ES-I3 (cell line): ENCODE data around the gene P3H3.
"Not testable (repeated sequence)": the region's sequence is repeated elsewhere in the genome, so short reads cannot be mapped to it uniquely, and the experiment has no call there.

Experiments
- H3K36me3 ChIP-seq: 2 replicates; pipeline ENCODE4 v1.6.1; 2013; ENCODE audit warnings: mild to moderate bottlenecking, low read length, control low read depth, moderate library complexity; ENCODE audit not compliant: insufficient read depth
- H3K4me1 ChIP-seq: 2 replicates; pipeline ENCODE4 v1.6.1; 2013; ENCODE audit warnings: mild to moderate bottlenecking, control low read depth, low read length; ENCODE audit not compliant: insufficient read depth
- H3K9ac ChIP-seq: 2 replicates; pipeline ENCODE4 v1.6.1; 2013; ENCODE audit warnings: low read depth, mild to moderate bottlenecking, low read length, moderate library complexity
- H3K9me3 ChIP-seq: 2 replicates; pipeline ENCODE4 v1.6.1; 2013; ENCODE audit warnings: mild to moderate bottlenecking, low read length, moderate library complexity; ENCODE audit not compliant: control insufficient read depth, insufficient read depth

P3H3 gene

GRCh38 chr12:6851921-6852650 lies 23.9 kb downstream of the P3H3 start, which contains the start of gene USP5:
Gene USP5 (plus strand): TSS chr12:6852150. CDS start chr12:6852180, 30 bp downstream.
- peaks cover 12% of the 10 kb centered on the region for H3K4me1 ChIP-seq
- H3K36me3 ChIP-seq, result peaks cover 4% of the 10 kb centered on the region; the same call in 1 of the 2 replicates
- H3K9me3 ChIP-seq, result no peaks in the 10 kb centered on the region
- H3K9ac ChIP-seq, result peak within 1 kb of the TSS; percentile 82

DNA sequence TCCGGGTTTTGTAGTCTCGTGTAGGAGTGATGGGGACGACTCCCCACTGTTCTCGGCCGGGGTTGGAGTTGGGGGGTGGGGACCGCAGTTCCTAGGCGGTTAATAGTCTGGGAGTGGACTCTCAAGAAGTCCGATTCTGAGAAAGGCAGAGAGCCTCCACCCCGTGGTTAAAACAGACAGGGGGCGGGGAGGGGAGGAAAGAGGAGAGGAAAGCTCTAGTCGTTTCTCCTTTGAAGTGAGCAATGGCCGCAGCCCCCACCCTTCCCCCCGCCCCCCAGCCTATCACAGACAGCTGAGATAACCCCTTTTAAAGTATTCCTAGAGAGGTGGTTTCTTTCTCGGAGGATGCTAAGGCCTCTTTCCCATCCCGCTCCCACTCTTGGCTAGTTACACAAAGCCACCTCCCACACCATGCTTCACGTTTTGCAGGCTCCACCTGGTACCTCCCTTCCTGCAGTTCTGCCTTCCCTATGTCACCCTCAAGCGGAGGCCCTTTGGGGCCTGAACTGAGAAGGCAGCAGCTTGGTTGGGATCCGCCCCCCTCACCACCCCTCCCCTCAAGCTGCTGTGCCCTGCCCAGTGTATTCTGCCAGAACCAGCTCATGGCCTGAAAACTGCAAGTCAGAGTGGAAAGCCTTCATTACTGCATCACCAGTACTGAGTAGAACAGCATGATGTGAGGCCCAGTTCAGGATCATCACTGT lies 24.6 kb downstream of the P3H3 start:
- H3K4me1 ChIP-seq, result peaks cover 12% of the 10 kb centered on the region
- H3K36me3 ChIP-seq, result peaks cover 6% of the 10 kb centered on the region
- no peaks in the 10 kb centered on the region for H3K9me3 ChIP-seq
- peak overlapping the region; percentile 82 for H3K9ac ChIP-seq

GRCh38 chr12:6853626-6854025 lies 25.4 kb downstream of the P3H3 start:
- Histone ChIP-seq H3K36me3 (peaks cover 7% of the 10 kb centered on the region), H3K9me3 (no peaks in the 10 kb centered on the region), H3K4me1 (peaks cover 12% of the 10 kb centered on the region), H3K9ac (peak overlapping the region; percentile 82; the same call in 1 of the 2 replicates)

DNA sequence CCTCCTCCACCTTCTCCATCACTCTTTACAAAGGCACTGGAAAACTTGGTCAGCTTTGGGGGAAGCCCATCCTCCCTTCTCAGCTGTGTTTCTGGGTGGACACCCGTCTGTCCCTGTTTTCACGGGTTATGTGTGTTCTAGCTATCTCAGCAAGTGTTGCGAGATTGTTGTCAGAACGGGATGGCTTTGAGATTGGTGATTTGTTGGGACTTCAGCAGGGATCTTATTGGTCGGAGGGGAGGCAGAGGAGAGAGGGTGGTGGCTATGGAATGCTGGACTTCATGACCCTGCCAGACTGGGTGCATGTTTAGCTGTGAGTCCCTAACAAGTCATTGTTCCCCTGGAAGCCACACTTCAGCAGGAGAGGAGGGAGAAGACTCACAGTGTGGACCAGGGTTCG lies 25.8 kb downstream of the P3H3 start:
- peaks cover 10% of the 10 kb centered on the region for H3K36me3 ChIP-seq
- H3K9ac ChIP-seq, result no peak overlapping the region
- no peaks in the 10 kb centered on the region for H3K9me3 ChIP-seq
- H3K4me1 ChIP-seq, result peaks cover 12% of the 10 kb centered on the region

DNA sequence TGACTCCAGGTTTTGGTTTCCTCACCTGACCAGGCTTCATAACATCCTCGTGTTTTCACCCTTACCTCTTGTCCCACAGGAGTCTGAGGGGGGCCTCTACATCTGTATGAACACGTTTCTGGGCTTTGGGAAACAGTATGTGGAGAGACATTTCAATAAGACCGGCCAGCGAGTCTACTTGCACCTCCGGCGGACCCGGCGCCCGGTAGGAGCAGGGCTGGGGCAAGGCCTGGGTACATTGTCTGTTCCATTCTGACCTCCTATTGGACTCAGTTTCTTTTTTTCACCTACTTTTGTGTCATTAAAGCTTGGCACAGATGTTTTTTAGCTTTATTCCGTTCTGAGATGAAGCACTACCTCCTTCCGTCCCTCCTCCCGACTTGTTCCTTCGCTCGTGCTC lies 27.1 kb downstream of the P3H3 start:
- peaks cover 10% of the 10 kb centered on the region for H3K36me3 ChIP-seq
- no peaks in the 10 kb centered on the region for H3K9me3 ChIP-seq
- peaks cover 12% of the 10 kb centered on the region for H3K4me1 ChIP-seq
- no peak overlapping the region for H3K9ac ChIP-seq

GRCh38 chr12:6858799-6859198 lies 30.6 kb downstream of the P3H3 start:
- peaks cover 12% of the 10 kb centered on the region for H3K36me3 ChIP-seq
- peaks cover 4% of the 10 kb centered on the region; the same call in 1 of the 2 replicates for H3K4me1 ChIP-seq
- no peaks in the 10 kb centered on the region for H3K9me3 ChIP-seq
- H3K9ac ChIP-seq, result no peak overlapping the region

GRCh38 chr12:6860116-6860515 lies 31.9 kb downstream of the P3H3 start:
- H3K36me3 ChIP-seq, result peaks cover 15% of the 10 kb centered on the region
- H3K9ac ChIP-seq, result no peak overlapping the region
- no peaks in the 10 kb centered on the region for H3K9me3 ChIP-seq
- H3K4me1 ChIP-seq, result no peaks in the 10 kb centered on the region

DNA sequence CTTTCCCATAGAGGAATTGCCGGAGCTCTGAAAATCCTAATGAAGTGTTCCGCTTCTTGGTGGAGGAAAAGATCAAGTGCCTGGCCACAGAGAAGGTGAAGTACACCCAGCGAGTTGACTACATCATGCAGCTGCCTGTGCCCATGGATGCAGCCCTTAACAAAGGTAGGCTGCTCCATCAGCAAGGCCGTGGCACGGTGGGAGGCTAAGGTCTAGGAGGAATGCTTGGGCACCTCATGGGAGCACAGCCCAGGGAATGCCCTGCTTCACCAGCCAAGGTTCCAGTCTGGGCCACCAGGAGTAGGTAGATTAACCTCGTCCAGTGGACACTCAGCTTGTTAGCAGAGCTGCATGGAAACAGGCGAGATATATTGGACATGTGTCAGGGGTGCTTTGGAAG lies 32.7 kb downstream of the P3H3 start:
- Histone ChIP-seq H3K9me3 (no peaks in the 10 kb centered on the region), H3K4me1 (peaks cover 5% of the 10 kb centered on the region; the same call in 1 of the 2 replicates), H3K36me3 (peaks cover 15% of the 10 kb centered on the region), H3K9ac (no peak overlapping the region)

DNA sequence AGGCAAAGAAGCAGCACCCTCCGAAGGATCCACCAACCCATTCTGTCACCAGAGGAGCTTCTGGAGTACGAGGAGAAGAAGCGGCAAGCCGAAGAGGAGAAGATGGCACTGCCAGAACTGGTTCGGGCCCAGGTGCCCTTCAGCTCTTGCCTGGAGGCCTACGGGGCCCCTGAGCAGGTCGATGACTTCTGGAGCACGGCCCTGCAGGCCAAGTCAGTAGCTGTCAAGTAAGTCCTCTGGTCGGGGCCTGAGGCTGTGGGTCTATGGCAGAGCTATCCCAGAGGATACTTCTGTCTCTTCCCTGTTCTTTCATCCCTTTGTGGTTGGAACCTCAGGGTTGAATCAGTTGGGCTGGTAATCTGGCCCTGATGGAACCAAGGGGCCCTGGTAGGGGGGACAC lies 33.2 kb downstream of the P3H3 start:
- Histone ChIP-seq H3K9me3 (no peaks in the 10 kb centered on the region), H3K36me3 (peaks cover 13% of the 10 kb centered on the region), H3K4me1 (peaks cover 6% of the 10 kb centered on the region; the same call in 1 of the 2 replicates), H3K9ac (no peak overlapping the region)

- peaks cover 8% of the 10 kb centered on the region for H3K36me3 ChIP-seq
- no peak overlapping the region for H3K9ac ChIP-seq
- H3K4me1 ChIP-seq, result peaks cover 6% of the 10 kb centered on the region; the same call in 1 of the 2 replicates
- H3K9me3 ChIP-seq, result no peaks in the 10 kb centered on the region
Measured at GRCh38 chr12:6863033-6863432, 34.8 kb downstream of the P3H3 start.

DNA sequence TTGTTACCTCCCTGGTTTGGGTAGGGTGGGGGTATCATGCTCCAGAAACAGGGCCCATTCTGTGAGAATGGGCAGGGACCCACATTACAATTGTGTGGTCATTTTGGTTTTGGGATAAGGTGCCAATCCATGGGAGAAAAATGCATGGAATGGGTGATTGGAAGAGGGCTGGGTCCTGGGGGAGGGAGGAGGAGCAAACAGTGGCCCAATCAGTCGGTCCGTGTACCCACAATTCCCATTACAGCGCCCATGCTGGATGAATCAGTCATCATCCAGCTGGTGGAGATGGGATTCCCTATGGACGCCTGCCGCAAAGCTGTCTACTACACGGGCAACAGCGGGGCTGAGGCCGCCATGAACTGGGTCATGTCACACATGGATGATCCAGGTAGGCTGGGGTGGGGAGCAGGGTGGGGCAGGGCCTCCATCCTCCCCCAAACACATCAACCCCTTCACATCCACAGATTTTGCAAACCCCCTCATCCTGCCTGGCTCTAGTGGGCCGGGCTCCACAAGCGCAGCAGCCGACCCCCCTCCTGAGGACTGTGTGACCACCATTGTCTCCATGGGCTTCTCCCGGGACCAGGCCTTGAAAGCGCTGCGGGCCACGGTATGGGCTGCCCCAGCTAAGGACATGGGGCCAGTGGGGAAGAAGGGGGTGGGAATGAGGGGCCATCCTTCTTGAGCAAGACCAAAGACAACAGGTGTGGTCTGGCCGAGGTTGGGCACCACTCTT lies 35.5 kb downstream of the P3H3 start:
- Histone ChIP-seq H3K36me3 (peaks cover 8% of the 10 kb centered on the region), H3K9me3 (no peaks in the 10 kb centered on the region), H3K4me1 (peaks cover 6% of the 10 kb centered on the region; the same call in 1 of the 2 replicates), H3K9ac (no peak overlapping the region)

DNA sequence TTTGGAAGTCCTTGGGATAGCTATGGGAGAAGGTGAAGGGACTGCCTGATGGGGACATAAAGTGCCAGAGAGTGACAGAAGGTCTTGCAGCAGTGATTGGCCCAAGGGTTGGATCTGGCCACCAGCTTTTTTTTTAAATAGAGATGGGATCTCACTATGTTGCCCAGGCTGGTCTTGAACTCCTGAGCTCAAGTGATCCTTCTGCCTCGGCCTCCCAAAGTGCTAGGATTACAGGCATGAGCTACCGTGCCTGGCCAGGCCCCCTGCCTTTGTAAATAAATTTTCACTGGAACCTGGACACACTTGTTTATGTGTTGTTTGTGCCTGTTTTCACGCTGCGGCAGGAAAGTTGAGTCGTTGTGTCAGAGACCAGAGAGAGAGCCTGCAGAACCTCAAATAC lies 37.1 kb downstream of the P3H3 start:
- H3K4me1 ChIP-seq, result peaks cover 11% of the 10 kb centered on the region
- H3K9me3 ChIP-seq, H3K9ac ChIP-seq: not testable (repeated sequence)
- H3K36me3 ChIP-seq, result peaks cover 12% of the 10 kb centered on the region

DNA sequence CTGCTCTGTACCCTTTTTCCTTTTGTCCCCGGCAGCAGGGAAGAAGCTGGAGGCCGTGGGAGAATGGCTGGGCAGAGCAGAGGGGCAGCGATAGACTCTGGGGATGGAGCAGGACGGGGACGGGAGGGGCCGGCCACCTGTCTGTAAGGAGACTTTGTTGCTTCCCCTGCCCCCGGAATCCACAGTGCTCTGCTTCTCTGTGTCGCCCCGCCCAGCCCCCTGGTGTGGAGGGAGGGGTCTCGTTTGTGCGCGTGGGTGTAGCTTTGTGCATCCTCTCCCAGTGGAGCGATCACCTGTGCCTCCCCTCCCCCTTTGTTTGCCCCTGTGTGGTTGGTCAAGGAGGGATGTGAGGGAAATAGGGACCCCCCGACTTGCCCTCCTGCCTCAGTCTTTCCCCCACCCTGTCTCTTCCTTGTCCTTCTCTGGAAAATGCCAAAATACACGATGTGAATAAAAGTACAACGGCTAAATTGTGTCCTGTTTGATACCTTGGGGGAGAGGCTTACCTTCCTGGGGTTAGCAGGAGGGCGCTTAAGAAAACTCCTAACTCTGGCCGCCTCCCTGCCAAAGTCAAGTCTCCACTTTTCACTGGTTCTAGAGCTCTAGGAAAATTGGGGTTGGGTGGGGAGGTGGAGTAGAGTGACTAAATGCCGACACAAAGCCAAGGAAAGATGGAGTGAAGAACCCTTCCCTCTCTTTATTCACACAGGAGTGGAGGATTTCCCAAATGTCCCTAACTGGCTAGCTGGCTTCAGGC lies 38.1 kb downstream of the P3H3 start:
- H3K36me3 ChIP-seq, result peaks cover 12% of the 10 kb centered on the region
- H3K9ac ChIP-seq, result peak overlapping the region; percentile 61
- peaks cover 11% of the 10 kb centered on the region for H3K4me1 ChIP-seq
- H3K9me3 ChIP-seq, result no peaks in the 10 kb centered on the region

DNA sequence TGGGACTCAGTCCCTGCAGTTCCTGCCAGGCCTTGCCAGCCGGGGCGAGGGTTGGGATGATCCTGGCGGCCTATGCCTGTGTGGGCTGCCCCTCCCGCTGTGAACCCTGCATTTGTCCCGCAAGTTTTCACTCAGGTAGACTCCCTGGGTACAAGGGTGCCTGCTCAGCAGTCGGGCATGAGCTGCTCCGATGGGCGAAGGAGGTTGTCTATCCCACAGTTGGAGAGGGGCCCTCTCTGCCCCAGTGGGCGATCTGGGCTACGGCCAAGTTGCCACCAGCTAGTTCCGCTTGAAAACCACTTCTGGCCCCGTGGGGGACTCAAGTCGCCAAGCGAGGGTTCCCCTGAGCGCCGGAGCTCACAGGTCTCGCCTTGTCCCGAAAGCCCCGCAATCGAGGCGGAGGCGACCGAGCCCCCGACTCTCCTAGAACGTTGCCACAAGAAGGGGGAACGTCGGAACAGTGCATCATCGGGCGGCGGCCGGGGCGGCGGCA lies 38.8 kb downstream of the P3H3 start:
- peaks cover 12% of the 10 kb centered on the region for H3K36me3 ChIP-seq

More for the DNA sequence above, 38.8 kb downstream of the P3H3 start:
- Histone ChIP-seq H3K9me3 (no peaks in the 10 kb centered on the region), H3K9ac (peak overlapping the region; percentile 61), H3K4me1 (peaks cover 11% of the 10 kb centered on the region)
